Mesendoderm (in vitro differentiated cells): ENCODE data around the gene KCTD21.
"Not testable (repeated sequence)": the region's sequence is repeated elsewhere in the genome, so short reads cannot be mapped to it uniquely, and the experiment has no call there.

Experiments used
- DNase-seq: peaks from one replicate; pipeline ENCODE4 v3.0.0; 2013
- H2AK5ac ChIP-seq: 2 replicates; pipeline ENCODE4 v1.6.1; 2013; ENCODE audit warnings: low read length, inconsistent platforms
- H2BK120ac ChIP-seq: 2 replicates; pipeline ENCODE4 v1.6.1; 2013; ENCODE audit warnings: low read depth, mild to moderate bottlenecking, low read length, moderate library complexity, mixed read lengths
- H2BK15ac ChIP-seq: replicated peaks from 2 replicates; pipeline ENCODE4 v1.6.1; 2013; ENCODE audit warnings: low read depth, mild to moderate bottlenecking, moderate library complexity
- H2BK5ac ChIP-seq: 2 replicates; pipeline ENCODE4 v1.6.1; 2013; ENCODE audit warnings: low read length, inconsistent platforms
- H3K18ac ChIP-seq: 2 replicates; pipeline ENCODE4 v1.6.1; 2013; ENCODE audit warnings: mild to moderate bottlenecking, low read length, mixed read lengths
- H3K23ac ChIP-seq: one replicate; pipeline ENCODE4 v1.6.1; 2013; ENCODE audit warnings: low read length
- H3K27ac ChIP-seq: 2 replicates; pipeline ENCODE4 v1.5.1; 2013; ENCODE audit warnings: low read depth, mild to moderate bottlenecking, inconsistent platforms, low read length, moderate library complexity
- H3K27me3 ChIP-seq: 2 replicates; pipeline ENCODE4 v1.6.1; 2013; ENCODE audit warnings: low read length, control low read depth, mild to moderate bottlenecking, inconsistent platforms; ENCODE audit not compliant: insufficient read depth, poor library complexity
- H3K36me3 ChIP-seq: 2 replicates; pipeline ENCODE4 v1.6.1; 2013; ENCODE audit warnings: low read length, inconsistent platforms; ENCODE audit not compliant: control insufficient read depth, insufficient read depth
- H3K4ac ChIP-seq: one replicate; pipeline ENCODE4 v1.6.1; 2013; ENCODE audit warnings: low read depth, mild to moderate bottlenecking, low read length, moderate library complexity
- H3K4me1 ChIP-seq: 2 replicates; pipeline ENCODE4 v1.6.1; 2013; ENCODE audit warnings: low read depth, low read length, inconsistent platforms; ENCODE audit not compliant: control insufficient read depth
- H3K4me2 ChIP-seq: 2 replicates; pipeline ENCODE4 v1.6.1; 2013; ENCODE audit warnings: low read length
- H3K4me3 ChIP-seq: 2 replicates; pipeline ENCODE4 v1.5.1; 2013; ENCODE audit warnings: mild to moderate bottlenecking, low read length
- H3K56ac ChIP-seq: one replicate; pipeline ENCODE4 v1.6.1; 2013; ENCODE audit warnings: low read length
- H3K79me1 ChIP-seq: 2 replicates; pipeline ENCODE4 v1.6.1; 2013; ENCODE audit warnings: low read length, inconsistent platforms
- H3K79me2 ChIP-seq: 2 replicates; pipeline ENCODE4 v1.6.1; 2013; ENCODE audit warnings: mild to moderate bottlenecking, low read length; ENCODE audit not compliant: control insufficient read depth, insufficient read depth
- H3K9ac ChIP-seq: 2 replicates; pipeline ENCODE4 v1.6.1; 2013; ENCODE audit warnings: low read length, inconsistent platforms
- H4K5ac ChIP-seq: one replicate; pipeline ENCODE4 v1.6.1; 2013; ENCODE audit warnings: low read length
- H4K8ac ChIP-seq: one replicate; pipeline ENCODE4 v1.6.1; 2013; ENCODE audit warnings: low read depth, mild to moderate bottlenecking, control low read depth, low read length, moderate library complexity
- WGBS: extraction: QIAGEN DNeasy Blood & Tissue Kit; methylation state at CpG from one replicate; pipeline ENCODE4 v1.1.7; 2013; ENCODE audit warnings: low lambda C conversion rate, missing lambda C conversion rate; ENCODE audit not compliant: insufficient coverage; ENCODE audit errors: extremely low coverage; 5-methylcytosine and 5-hydroxymethylcytosine counted together

The KCTD21 gene

DNA sequence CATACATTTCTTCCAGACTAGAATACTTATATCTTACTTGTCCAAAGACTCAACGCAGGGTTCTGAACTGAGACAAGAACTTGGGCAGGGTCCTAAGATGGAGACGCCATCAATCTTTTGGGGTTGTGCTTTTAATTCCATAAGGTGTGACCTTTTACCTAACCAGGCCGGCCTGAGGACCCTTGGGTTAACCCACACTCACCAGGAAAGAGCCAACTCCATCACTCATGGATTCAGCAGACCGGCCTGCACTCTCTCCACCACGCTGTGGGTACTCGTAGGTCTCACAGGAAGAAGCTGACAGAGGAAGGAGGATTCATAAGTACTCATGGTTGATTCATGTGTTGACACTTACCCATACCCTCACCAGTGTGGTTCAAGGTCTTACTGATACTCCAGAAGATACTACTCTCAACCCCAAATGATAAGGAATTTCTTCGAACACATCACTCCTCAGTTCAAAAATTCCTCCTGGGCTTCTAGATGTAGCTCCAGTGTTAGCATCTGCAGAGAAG is 36.5 kb upstream of the KCTD21 start:
- Histone ChIP-seq H3K4me3 (no peak overlapping the region), H3K79me1 (no peaks in the 10 kb centered on the region), H4K8ac (no peak overlapping the region), H3K23ac (no peak overlapping the region), H3K27me3 (no peaks in the 10 kb centered on the region), H3K79me2 (no peaks in the 10 kb centered on the region), H3K4ac (no peak overlapping the region), H3K36me3 (no peaks in the 10 kb centered on the region), H2BK15ac (no peak overlapping the region), H4K5ac (no peak overlapping the region), H3K9ac (no peak overlapping the region), H2BK120ac (no peak overlapping the region), H3K4me2 (no peak overlapping the region), H3K4me1 (no peaks in the 10 kb centered on the region), H2BK5ac (no peak overlapping the region), H2AK5ac (no peak overlapping the region), H3K27ac (no peak overlapping the region), H3K56ac (no peak overlapping the region), H3K18ac (no peak overlapping the region)
- DNase-seq: no peak
- no CpG with 5 or more reads among the region's 7 CpGs for WGBS

DNA sequence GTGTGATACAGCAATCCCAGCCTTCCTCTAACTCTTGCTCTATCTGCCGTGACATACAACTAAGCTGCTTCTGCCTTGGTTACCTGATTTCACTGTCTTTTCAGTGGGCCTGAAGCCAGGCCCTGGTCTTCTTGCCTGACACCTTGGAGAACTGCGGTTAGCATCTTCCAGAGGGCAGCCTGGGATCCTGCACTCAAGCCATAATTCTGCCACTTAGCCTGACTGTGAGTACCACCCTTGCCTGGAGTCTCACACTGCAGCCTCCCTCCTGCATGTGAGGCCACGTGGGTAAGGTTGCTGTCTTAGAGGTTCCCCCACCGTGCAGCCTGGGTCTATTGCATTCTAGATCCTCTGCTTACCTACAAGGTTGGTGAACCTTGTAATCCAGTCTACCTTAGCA is 36.1 kb upstream of the KCTD21 start:
- Histone ChIP-seq H3K4ac (no peak overlapping the region), H3K9ac (no peak overlapping the region), H3K27ac (no peak overlapping the region), H3K79me2 (no peaks in the 10 kb centered on the region), H3K23ac (no peak overlapping the region), H3K18ac (no peak overlapping the region), H2BK15ac (no peak overlapping the region), H3K4me3 (no peak overlapping the region), H4K5ac (no peak overlapping the region), H2BK5ac (no peak overlapping the region), H3K27me3 (no peaks in the 10 kb centered on the region), H3K4me1 (no peaks in the 10 kb centered on the region), H3K4me2 (no peak overlapping the region), H3K36me3 (no peaks in the 10 kb centered on the region), H3K79me1 (no peaks in the 10 kb centered on the region), H2BK120ac (no peak overlapping the region), H2AK5ac (no peak overlapping the region), H4K8ac (no peak overlapping the region), H3K56ac (no peak overlapping the region)
- WGBS: no CpG with 5 or more reads among the region's 4 CpGs
- DNase-seq: no peak

DNA sequence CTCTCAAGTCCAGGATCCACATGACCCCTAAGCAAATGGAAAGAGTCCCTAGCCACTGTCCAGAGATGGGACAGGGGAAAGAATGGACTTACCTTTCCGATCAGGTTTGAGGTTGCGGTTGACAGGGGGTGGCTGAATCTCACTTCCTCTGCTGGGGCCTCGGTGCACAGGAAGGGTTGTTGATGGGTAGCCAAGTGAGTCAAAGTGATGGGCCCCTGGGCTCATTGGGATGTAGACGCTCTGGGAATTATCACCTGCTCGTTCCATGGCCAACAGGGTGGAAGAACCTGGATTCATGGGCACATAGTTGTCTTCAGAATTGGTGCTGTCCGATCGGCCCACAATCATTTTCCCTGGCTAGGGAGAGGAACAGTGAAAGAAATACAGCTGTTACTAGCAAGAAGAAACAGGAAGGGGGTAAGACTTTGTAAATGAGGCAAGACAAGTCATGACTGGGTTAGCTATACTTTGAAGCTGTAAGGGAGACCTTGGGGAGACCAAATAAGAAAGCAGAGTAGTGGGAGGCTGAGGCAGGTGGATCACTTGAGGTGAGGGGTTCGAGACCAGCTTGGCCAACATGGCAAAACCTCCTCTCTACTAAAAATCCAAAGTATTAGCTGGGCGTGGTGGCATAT is 35.0 kb upstream of the KCTD21 start:
- H2AK5ac ChIP-seq: no peak overlapping the region
- no peak overlapping the region for H3K4me2 ChIP-seq
- no peak overlapping the region for H3K9ac ChIP-seq
- no peak overlapping the region for H2BK5ac ChIP-seq
- H3K4me3 ChIP-seq: no peak overlapping the region
- H2BK120ac ChIP-seq: no peak overlapping the region
- no CpG with 5 or more reads among the region's 9 CpGs for WGBS
- no peak overlapping the region for H3K4ac ChIP-seq
- no peak overlapping the region for H3K18ac ChIP-seq
- H3K56ac ChIP-seq: no peak overlapping the region
- H3K4me1 ChIP-seq: no peaks in the 10 kb centered on the region
- H3K79me1 ChIP-seq: no peaks in the 10 kb centered on the region
- H2BK15ac ChIP-seq: no peak overlapping the region
- no peaks in the 10 kb centered on the region for H3K36me3 ChIP-seq
- DNase-seq: no peak
- no peaks in the 10 kb centered on the region for H3K27me3 ChIP-seq
- no peak overlapping the region for H4K5ac ChIP-seq
- no peak overlapping the region for H3K27ac ChIP-seq
- no peak overlapping the region for H3K23ac ChIP-seq
- H4K8ac ChIP-seq: no peak overlapping the region
- H3K79me2 ChIP-seq: no peaks in the 10 kb centered on the region

DNA sequence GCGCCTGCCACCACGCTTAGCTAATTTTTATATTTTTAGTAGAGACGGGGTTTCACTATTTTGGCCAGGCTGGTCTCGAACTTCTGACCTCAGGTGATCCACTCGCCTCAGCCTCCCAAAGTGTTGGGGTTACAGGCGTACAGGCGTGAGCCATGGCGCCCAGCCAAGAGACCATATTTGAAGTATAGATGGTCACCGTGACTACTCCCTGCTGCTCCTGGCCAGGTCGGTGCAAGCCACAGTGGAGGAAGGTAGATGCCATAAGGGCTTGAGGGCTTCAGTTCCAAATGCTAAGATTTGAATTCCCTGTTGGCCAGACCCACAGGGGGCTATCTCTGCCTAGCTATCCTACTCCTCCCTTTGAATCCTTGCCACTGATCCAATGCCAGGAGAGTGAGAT is 34.3 kb upstream of the KCTD21 start:
- H3K9ac ChIP-seq, H3K27me3 ChIP-seq, H3K4me1 ChIP-seq, H4K5ac ChIP-seq, H2BK15ac ChIP-seq, H3K18ac ChIP-seq, H3K36me3 ChIP-seq, H2BK120ac ChIP-seq, H3K56ac ChIP-seq, H3K4ac ChIP-seq, H4K8ac ChIP-seq, H3K79me1 ChIP-seq, H3K4me2 ChIP-seq, H3K23ac ChIP-seq, H3K79me2 ChIP-seq, H3K27ac ChIP-seq, H3K4me3 ChIP-seq, H2AK5ac ChIP-seq, H2BK5ac ChIP-seq: not testable (repeated sequence)
- no CpG with 5 or more reads among the region's 10 CpGs for WGBS
- peak; percentile 16 for DNase-seq

DNA sequence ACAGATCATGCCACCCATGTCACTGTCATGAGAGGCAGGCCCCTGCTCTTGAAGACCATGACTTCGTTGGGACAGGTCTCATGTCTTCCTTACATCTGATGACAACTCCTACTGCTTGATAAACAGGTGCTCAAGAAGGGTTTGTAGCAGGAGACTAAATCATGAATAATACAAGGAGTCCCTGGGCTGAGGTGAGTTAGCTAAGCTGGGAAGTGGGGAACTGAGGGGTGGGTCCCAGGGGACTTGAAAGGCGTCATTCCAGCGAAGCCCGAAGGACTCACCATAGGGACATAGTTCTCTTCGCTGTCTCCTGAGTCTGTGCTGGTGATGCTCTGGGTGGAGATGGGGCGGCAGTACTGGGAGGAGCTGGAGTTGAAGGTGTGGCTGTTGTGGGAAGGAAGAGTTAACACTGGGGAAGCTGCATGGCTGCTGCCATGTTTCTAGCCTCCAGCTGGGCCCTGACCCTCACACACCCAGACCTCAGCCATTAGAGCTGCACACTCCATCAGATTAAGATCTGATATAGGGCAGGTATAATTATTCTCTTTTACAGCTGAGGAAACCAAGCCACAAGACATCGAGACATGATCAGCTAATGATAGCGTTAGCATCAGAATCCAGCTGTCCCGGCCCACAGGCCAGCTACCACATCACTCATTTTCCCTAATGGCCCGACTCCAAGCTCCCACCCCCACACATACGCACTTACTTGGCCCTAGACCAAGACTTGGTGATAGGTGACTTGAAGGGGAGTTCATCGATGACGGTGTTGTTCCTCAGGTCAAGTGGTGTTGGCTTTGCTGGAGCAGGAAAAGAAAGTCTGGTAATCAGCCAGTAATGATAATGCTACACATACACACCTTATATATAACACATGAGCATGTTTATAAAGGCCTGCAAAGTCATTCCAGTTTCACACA is 33.2 kb upstream of the KCTD21 start:
- no peak overlapping the region for H3K23ac ChIP-seq
- H4K8ac ChIP-seq: no peak overlapping the region
- no peak overlapping the region for H3K9ac ChIP-seq
- DNase-seq: no peak
- no peak overlapping the region for H2AK5ac ChIP-seq
- no peaks in the 10 kb centered on the region for H3K79me1 ChIP-seq
- no peak overlapping the region for H3K4me3 ChIP-seq
- no peak overlapping the region for H3K4ac ChIP-seq
- H3K4me2 ChIP-seq: no peak overlapping the region
- no peaks in the 10 kb centered on the region for H3K36me3 ChIP-seq
- no peak overlapping the region for H2BK5ac ChIP-seq
- no peak overlapping the region for H2BK15ac ChIP-seq
- H3K4me1 ChIP-seq: no peaks in the 10 kb centered on the region
- no peaks in the 10 kb centered on the region for H3K27me3 ChIP-seq
- H3K27ac ChIP-seq: no peak overlapping the region
- no peak overlapping the region for H3K56ac ChIP-seq
- H2BK120ac ChIP-seq: no peak overlapping the region
- H4K5ac ChIP-seq: no peak overlapping the region
- H3K79me2 ChIP-seq: no peaks in the 10 kb centered on the region
- no CpG with 5 or more reads among the region's 13 CpGs for WGBS
- no peak overlapping the region for H3K18ac ChIP-seq
